Vagina (tissue), 2 donors: ENCODE results near the gene SYT13. TPM values are rescaled to one million over a fixed set of nuclear protein-coding genes. Genes with fewer than 3 reads are reported as not detected.
A peak's percentile ranks its signal among the peaks of the same experiment; 100 is the strongest.

Experiments used
- DNase-seq, 2 donors: peaks; one replicate each; pipeline ENCODE4 v3.0.0-alpha.2; 2017; ENCODE audit errors: extremely low spot score in 2 of 2
- H3K27ac ChIP-seq: fragments of 200-600 bp; sonication (generic); one replicate; pipeline ENCODE4 v1.5.1; 2019
- H3K27me3 ChIP-seq: fragments of 200-600 bp; sonication (generic); one replicate; pipeline ENCODE4 v1.5.1; 2019
- H3K36me3 ChIP-seq, 2 donors: fragments of 200-600 bp; sonication (generic); one replicate each; pipeline ENCODE4 v1.5.1; 2017 to 2019
- H3K4me1 ChIP-seq: fragments of 200-600 bp; sonication (generic); one replicate; pipeline ENCODE4 v1.5.1; 2019
- H3K4me3 ChIP-seq, 2 donors: fragments of 200-600 bp; sonication (generic); 1 replicate in 1 of 2; 2 replicates in 1 of 2; pipeline ENCODE4 v1.5.1; 2016 to 2019
- H3K9me3 ChIP-seq: fragments of 200-600 bp; sonication (generic); one replicate; pipeline ENCODE4 v1.5.1; 2019
- CTCF ChIP-seq, 3 experiments: fragments of 450-650 bp in 2 of 3; fragments of 200-600 bp in 1 of 3; sonication (generic) in 1 of 3; IDR thresholded peaks; one replicate each; pipeline ENCODE4 v1.5.1; 2017 to 2019; ENCODE audit warnings: antibody characterized with exemption in 3 of 3, mild to moderate bottlenecking in 2 of 3, moderate library complexity in 2 of 3
- POLR2A ChIP-seq, 2 donors: fragments of 450-650 bp; IDR thresholded peaks; one replicate each; pipeline ENCODE4 v1.6.1; 2017; ENCODE audit warnings: antibody characterized with exemption in 2 of 2, mild to moderate bottlenecking in 2 of 2, moderate library complexity in 2 of 2
- POLR2AphosphoS5 ChIP-seq, 2 donors: sonication (generic); formaldehyde crosslinking; IDR thresholded peaks; one replicate each; pipeline ENCODE4 v1.9.0; 2017; ENCODE audit warnings: antibody characterized with exemption in 2 of 2, mild to moderate bottlenecking in 2 of 2, low read depth in 1 of 2; ENCODE audit not compliant: insufficient read depth in 1 of 2
- intact Hi-C: fragments of 100-400 bp; cut with DNase I; formaldehyde crosslinking; loops from one replicate; pipeline ENCODE4 v1.15.1; 2023
- total RNA-seq: library from RNA; depleted of rRNA; stranded (reverse); fragments of >200 nt; gene quantifications from one replicate; pipeline ENCODE4 v1.2.3, GENCODE V29; 2016

The SYT13 gene
- total RNA-seq, 1 donor from 2014 or later = 1.2 TPM

- Histone ChIP-seq H3K36me3 (no peaks in the 10 kb centered on the region), H3K27ac (no peak overlapping the region), H3K4me1 (peaks cover 7% of the 10 kb centered on the region), H3K27me3 (peaks cover 5% of the 10 kb centered on the region), H3K4me3 (no peak overlapping the region), H3K9me3 (no peaks in the 10 kb centered on the region)
- TF ChIP-seq POLR2A (IDR thresholded peaks at IDR 0.05) = no peak
- TF ChIP-seq CTCF (IDR thresholded peaks at IDR 0.05) = no peak
- no peak for TF ChIP-seq POLR2AphosphoS5 (IDR thresholded peaks at IDR 0.05; ENCODE audit: insufficient read depth in 1 of 2, low read depth in 1 of 2)
- intact Hi-C loops = no loop called here
- peak; percentile 37 to 40 for DNase-seq
Measured at GRCh38 chr11:45289369-45289768, 3.2 kb upstream of the SYT13 start.

GRCh38 chr11:45288339-45288738 lies 2.2 kb upstream of the SYT13 start:
- H3K27ac ChIP-seq = no peak overlapping the region
- no peak overlapping the region for H3K4me3 ChIP-seq
- intact Hi-C loops = no loop called here
- peak; percentile 37 to 70 for DNase-seq
- H3K36me3 ChIP-seq = no peaks in the 10 kb centered on the region
- TF ChIP-seq CTCF (IDR thresholded peaks at IDR 0.05) (no peak), POLR2AphosphoS5 (IDR thresholded peaks at IDR 0.05; ENCODE audit: insufficient read depth in 1 of 2, low read depth in 1 of 2) (no peak), POLR2A (IDR thresholded peaks at IDR 0.05) (no peak)
- peaks cover 5% of the 10 kb centered on the region for H3K27me3 ChIP-seq
- H3K9me3 ChIP-seq = no peaks in the 10 kb centered on the region
- peaks cover 7% of the 10 kb centered on the region for H3K4me1 ChIP-seq

GRCh38 chr11:45287316-45287903 lies 1.3 kb upstream of the SYT13 start:
- TF ChIP-seq POLR2A (IDR thresholded peaks at IDR 0.05) = no peak
- TF ChIP-seq POLR2AphosphoS5 (IDR thresholded peaks at IDR 0.05; ENCODE audit: insufficient read depth in 1 of 2, low read depth in 1 of 2) = no peak
- TF ChIP-seq CTCF (IDR thresholded peaks at IDR 0.05) = no peak
- Histone ChIP-seq H3K4me1 (peaks cover 7% of the 10 kb centered on the region), H3K27me3 (peaks cover 5% of the 10 kb centered on the region), H3K27ac (no peak overlapping the region), H3K36me3 (no peaks in the 10 kb centered on the region), H3K9me3 (no peaks in the 10 kb centered on the region), H3K4me3 (no peak overlapping the region)
- DNase-seq = peak; percentile 44 to 46
- intact Hi-C loops = no loop called here

GRCh38 chr11:45285250-45285828 lies 802 bp downstream of the SYT13 start:
- DNase-seq = peak in 1 of 2 donors; percentile 71
- no peak overlapping the region for H3K27ac ChIP-seq
- no peaks in the 10 kb centered on the region for H3K36me3 ChIP-seq
- H3K9me3 ChIP-seq = no peaks in the 10 kb centered on the region
- H3K4me3 ChIP-seq = no peak overlapping the region
- peaks cover 5% of the 10 kb centered on the region for H3K27me3 ChIP-seq
- intact Hi-C loops = no loop called here
- TF ChIP-seq CTCF (IDR thresholded peaks at IDR 0.05) (no peak), POLR2AphosphoS5 (IDR thresholded peaks at IDR 0.05; ENCODE audit: insufficient read depth in 1 of 2, low read depth in 1 of 2) (no peak)
- H3K4me1 ChIP-seq = peaks cover 7% of the 10 kb centered on the region

- no peaks in the 10 kb centered on the region for H3K9me3 ChIP-seq
- no peak overlapping the region for H3K27ac ChIP-seq
- H3K36me3 ChIP-seq = no peaks in the 10 kb centered on the region
- TF ChIP-seq POLR2AphosphoS5 (IDR thresholded peaks at IDR 0.05; ENCODE audit: insufficient read depth in 1 of 2, low read depth in 1 of 2) (no peak), CTCF (IDR thresholded peaks at IDR 0.05) (no peak)
- peaks cover 7% of the 10 kb centered on the region for H3K4me1 ChIP-seq
- H3K4me3 ChIP-seq = no peak overlapping the region
- no peak for DNase-seq
- intact Hi-C loops = no loop called here
- H3K27me3 ChIP-seq = peaks cover 5% of the 10 kb centered on the region
Measured at GRCh38 chr11:45282081-45282480, 4.1 kb downstream of the SYT13 start.
